HL-60/S4 treated with retinoic acid at 250 ng/mL for 4 days and 3 days (cell line): ENCODE measurements around the gene MITF.

Experiments used
- in situ Hi-C: fragments of 300-500 bp; cut with MboI; formaldehyde crosslinking; loops from 2 replicates; pipeline ENCODE4 v1.7.0; 2022; ENCODE audit warnings: low sequenced_read_pairs

MITF gene, protein sequence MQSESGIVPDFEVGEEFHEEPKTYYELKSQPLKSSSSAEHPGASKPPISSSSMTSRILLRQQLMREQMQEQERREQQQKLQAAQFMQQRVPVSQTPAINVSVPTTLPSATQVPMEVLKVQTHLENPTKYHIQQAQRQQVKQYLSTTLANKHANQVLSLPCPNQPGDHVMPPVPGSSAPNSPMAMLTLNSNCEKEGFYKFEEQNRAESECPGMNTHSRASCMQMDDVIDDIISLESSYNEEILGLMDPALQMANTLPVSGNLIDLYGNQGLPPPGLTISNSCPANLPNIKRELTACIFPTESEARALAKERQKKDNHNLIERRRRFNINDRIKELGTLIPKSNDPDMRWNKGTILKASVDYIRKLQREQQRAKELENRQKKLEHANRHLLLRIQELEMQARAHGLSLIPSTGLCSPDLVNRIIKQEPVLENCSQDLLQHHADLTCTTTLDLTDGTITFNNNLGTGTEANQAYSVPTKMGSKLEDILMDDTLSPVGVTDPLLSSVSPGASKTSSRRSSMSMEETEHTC

DNA sequence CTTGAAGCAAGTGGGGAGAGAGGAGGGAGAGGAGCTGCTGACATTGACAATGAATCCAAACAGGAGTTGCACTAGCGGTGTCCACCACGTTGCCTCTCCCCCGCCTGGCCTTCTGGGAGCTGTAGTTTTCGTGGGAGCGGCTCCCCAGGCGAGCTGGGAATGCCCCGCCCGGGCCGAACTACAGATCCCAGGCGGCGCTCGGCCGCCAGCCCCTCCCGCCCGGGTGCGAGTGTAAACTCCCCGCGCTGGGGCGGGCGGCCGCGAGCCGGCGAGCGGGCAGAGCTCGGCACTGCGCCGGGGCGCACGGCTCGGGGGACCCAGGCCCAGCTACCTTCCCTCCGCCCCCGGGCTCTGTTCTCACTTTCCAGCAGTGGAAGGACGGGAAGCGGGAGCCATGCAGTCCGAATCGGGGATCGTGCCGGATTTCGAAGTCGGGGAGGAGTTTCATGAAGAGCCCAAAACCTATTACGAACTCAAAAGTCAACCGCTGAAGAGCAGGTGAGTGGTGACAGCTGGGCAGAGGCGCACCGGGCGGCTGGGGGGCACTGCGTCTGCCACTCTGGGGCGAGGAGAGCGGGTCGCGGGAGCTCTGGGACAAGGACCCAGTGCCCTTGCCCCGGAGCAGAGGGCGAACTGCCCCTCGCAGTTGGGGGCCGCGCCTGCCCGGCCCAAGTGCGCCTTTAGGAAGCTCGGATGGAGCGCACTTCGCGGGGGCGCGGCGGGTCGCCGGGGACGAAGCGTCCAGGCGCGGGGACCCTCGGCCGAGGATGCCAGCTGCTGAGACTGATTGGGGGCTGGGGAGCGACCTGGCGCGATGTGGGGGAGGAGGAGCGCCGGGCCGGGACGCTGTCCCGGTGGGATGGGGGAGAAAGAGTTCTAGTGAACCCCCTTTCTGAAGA is at the start of gene MITF:
MITF (plus strand) TSS at position 261 of the 899 bp plus-strand sequence; CDS start at position 395, 134 bp downstream.
- in situ Hi-C loops, result no loop called here

DNA sequence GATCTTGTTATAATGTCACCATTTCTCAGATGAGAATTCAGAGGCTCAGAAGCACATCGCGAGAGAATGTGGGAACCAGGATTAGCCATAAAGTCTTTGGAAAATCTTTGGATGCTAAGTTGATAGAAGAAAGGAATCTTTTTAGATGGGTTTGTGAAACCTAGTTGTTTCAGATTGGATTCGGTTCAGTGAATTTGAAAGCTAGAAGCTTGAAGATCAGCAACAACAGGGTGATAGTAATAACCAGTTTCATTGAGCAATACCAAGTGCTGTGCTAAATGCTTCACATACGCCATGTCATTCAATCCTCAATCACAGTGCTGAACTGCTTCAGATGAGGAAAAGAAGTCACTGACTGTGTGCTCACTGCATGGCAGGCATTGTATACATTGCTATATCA is 47.4 kb upstream of the MITF start:
- in situ Hi-C loops, result no loop called here

DNA sequence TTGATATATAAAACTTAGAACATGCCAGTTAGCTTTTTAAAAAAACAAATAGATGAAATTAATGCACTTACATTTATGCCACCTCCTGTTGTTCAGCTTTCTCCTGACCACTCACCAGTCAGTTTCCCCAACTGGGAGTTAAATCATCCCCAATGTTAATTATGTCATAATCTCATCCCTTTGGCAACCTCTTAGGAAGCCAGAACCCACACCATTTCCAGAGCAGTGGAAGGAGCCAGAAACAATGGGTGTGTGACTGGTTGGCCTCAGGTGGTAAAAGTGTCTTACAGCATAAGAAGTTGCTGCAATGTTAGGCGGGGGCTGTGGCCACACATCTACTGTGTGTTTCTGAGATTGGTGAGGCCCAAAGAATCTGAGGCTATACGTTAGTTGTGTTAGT is 46.5 kb upstream of the MITF start:
- in situ Hi-C loops, result no loop called here

DNA sequence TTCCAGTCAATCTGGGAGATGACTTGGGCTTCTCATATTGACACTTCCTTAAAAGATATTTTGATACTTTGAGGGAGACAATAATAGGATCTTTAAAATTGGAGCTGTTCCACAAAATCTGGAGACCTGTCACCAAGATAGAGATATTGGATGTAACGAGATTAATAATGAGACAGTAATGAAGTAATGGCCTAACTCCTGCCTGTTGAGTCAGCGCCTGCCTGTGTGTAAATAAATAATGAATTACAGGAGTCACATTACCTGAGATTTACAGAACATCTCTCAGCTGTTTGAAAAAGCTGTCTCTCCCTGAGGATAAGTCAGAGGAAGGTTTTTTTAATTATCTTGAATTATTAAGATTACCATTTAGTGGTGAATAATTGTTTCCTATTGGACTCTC is 43.8 kb upstream of the MITF start:
- in situ Hi-C loops, result no loop called here

DNA sequence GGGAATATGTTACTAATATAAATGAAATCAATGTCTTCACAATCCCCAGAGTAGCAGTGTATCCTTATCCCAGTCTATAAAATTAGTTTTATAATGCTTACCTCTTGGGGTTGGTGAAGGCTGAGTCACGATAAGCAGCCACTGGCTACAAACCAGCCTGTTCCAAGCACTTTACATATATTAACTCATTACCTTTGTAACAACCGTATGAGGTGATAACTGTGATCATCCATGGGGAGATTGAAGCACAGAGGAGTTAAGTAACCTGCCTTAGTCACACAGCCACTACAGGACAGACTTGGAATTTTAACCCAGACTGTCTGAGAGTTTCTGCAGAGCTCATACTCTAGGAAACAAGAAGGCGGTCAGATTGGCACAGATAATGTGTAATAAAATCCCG is 43.3 kb upstream of the MITF start:
- in situ Hi-C loops, result no loop called here

DNA sequence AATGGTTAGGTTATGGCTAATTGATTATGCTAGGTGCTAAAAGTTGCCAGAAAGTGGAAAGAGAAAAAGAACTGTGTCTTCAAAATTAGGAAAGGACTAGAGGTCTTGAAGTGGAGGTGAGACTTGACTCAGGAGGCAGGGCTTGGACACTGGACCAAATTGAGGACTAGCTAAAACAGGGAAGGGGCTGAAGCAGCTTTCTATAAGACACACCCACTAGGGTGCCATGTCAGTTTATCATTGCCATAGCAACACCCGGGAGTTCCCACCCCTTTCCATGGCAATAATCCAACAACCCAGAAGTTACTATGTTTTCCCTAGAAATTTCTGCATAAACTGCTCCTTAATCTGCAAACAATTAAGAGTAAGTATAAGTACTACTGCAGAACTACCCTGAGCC is 42.9 kb upstream of the MITF start:
- in situ Hi-C loops, result no loop called here

DNA sequence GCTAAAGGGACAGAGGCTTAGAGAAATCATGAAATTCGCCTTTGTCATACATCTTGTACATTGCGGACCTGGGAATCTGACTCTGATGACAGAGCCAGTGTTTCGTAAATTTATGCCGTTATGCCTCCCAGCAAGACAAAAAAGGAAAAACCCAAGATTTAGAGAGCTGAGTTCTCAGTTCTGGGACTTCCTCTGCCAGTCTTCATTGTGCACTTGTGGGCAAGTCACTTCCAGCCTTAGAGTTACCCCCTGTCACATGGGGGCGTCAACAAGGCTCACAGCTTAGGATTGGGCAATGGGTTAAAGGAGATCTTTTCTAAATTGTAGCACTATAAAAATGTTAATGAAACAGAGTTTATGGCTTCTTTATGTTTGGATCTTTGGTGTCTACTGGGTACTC is 41.9 kb upstream of the MITF start:
- in situ Hi-C loops, result no loop called here

DNA sequence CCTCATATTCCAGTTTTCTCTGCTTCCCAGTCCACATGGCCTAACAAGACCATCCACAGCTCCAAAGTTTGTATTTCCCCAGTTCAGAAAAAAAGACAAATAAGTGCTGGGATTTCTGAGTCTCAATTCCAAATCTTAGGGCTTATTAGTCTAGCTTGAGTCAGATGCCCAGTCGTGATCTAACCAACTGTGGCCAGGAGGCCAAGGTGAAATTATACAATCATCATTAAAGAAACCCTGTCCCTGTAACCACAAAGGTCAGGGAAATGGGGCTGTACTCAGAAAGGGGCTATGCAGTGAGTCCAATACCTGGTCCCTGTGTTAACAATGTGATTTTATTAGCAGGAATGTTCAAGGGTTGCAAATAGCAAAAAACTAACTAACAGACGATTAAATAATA is 40.5 kb upstream of the MITF start:
- in situ Hi-C loops, result no loop called here

DNA sequence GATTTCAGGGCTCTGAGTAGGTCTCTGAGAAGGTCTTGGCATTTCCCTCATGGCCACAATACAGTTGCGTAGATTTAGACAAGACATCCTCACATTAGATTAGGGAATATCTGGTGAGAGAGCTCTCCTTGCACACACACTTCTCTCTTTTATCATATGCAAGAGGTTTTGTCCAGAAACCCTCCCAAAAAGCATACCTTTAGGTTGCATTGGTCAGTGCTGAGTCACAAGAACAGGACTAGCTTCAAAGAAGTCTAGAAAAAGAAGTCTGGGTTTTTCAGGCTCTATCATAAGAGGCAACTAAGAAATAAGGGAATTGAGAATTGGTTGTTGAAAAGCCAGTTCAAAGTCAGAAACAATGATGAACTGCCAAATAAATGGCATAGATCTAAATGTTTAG is 40.1 kb upstream of the MITF start:
- in situ Hi-C loops, result no loop called here

DNA sequence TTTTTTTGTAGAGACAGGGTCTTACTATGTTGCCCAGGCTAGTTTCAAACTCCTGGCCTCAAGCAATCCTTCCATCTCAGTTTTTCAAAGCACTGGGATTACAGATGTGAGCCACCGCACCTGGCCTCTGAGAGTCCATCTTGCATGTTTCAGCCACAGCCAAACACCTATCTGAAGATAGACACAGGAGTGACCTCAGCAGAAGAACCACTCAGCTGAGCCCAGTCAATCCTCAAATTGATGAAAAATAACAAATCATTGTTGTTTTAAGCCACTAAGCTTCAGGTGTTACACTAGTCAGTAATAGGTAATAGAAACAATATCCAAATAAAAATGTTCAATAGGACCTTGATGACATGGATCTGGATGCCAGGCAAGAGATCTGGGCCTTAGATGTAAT is 38.3 kb upstream of the MITF start:
- in situ Hi-C loops, result no loop called here

DNA sequence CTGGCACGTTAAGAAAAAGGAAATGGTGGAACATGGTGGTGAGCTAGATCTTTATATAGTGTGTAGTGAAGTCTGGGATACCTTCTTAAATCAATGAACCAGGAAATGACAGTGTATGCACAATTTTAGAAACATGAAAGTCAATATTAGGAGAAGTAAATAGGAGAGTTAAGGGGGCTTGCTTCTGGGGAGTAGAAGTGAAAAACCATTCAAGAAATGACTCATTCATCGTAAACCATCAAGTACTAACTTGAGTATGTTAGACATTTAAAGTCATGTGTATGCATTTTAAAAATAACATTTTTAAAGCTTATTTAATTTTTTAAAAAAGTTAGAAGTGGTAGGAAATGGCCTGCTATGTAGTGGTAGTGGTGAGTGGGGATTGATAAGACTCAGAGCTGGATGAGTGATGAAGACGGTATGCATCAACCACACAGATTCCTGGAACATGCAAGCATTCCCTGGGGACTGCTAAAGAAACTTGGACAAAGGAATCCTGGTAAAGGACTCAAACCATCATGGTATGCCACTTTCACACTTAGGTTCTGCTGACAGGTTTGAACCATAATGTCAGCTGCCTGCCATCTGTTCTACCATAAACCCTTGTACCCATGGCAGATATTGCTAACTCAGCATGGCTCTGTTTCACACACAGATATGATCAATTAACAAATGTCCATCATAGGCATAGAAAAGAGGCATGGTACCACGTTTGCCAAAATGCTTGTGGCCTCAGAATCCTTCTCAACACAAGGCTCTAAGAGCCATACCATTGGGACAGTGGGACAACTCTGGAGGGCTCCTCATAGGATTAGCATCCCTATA is 28.9 kb upstream of the MITF start:
- in situ Hi-C loops, result no loop called here

DNA sequence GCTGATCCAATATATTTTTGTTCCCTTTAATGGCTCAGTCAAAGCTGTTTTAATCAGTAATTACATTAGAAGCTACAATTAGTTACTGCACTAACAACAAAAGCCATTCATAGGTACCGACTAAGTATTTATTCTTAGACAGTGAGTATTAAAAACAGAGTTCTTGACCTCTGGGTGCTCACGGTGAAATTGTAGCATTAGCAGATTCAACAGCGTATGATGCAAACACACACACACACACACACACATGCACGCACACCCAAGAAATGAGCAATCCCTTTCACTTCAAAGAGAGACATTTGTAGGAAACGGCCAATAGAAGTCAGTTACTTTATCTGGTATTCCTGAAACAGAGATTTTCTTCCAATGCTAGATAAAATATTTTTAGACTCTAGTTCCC is 27.0 kb upstream of the MITF start:
- in situ Hi-C loops, result no loop called here

DNA sequence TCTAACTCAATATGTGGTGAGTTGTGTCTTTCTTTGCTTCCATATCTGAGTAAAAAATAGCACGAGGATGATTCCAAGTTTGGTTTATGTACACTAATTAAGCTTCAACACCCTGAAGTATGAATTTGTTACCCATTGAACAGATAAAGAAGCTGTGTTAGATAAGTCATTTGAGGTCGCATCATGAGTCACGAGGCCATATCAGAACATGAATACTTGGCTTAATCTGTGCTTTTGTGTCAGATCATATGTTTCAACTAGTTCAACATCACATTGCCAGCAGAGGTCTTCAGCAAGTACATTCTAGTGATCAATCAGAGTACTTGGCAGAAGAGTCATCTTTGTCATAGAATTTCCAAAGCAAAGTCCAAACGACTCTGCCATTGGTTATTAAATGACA is 26.3 kb upstream of the MITF start:
- in situ Hi-C loops, result no loop called here

DNA sequence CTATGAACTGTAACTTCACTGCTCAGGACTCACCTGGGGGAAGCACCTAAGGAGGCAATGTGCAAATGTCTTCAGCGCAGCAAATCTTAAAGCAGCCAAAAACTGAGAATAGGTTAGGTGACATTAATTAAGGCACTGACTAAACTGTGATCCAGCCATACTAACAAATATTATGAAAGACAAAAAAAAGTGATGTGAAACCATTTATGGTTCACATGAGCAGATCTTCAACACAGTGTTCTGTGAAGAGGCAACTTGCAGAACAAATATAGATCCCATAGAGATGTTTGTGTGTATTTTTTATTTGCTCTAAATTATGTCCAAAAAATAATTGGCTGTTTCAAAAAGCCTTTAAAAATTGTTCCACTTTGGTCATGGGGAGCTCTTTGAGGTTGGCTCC is 24.1 kb upstream of the MITF start:
- in situ Hi-C loops, result no loop called here

DNA sequence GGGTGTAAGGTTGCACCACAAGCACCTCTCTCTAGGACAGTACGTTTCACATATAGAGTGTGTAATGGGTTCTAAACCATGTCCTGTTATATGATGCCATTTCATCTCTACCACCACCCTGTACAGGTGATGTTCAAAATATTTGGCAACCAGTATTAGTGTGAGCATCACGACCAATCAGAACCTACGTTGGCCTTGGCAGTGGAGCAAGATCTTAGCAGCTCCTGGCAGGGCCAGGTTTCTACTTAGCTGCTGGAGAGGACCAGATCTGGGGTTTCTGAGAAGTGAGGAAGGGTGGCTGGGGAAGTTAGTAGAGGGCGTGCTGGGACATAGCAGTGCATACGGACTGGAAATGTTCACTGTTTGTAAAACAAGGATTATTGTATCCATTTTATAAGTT is 23.1 kb upstream of the MITF start:
- in situ Hi-C loops, result no loop called here

DNA sequence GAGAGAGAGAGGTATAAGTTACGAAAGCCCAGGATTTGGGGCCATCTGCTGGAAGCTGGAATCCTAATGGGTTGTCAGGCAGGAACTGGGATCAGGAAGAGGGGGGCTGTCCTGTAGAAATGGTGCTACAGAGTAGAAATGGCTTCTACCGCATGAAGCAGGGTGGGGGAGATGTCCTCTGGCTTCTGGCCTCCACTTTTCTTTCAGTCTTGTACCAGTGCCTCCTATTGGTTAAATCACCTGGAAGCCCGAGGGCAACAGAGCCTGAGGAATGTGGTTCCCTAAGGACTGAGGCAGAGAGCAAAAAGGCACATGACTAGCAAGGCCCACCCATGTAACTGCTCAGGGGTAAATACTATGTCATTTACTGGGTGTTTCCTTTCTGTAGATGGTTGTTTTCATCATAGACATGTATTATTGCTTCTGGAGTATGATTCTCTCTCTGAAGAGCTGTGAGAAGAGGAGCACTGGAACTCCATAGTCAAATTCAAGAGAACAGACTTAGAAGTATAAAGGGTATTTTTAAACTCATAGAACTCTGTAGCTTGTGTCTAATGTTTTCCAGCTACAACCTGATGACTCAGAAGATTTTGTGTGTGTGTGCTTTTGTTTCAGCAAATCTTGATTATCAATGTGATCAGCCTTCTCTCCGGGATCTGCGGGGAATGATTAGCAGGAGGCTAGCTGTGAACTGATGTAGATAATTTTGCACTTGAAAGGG is 20.2 kb upstream of the MITF start:
- in situ Hi-C loops, result no loop called here

DNA sequence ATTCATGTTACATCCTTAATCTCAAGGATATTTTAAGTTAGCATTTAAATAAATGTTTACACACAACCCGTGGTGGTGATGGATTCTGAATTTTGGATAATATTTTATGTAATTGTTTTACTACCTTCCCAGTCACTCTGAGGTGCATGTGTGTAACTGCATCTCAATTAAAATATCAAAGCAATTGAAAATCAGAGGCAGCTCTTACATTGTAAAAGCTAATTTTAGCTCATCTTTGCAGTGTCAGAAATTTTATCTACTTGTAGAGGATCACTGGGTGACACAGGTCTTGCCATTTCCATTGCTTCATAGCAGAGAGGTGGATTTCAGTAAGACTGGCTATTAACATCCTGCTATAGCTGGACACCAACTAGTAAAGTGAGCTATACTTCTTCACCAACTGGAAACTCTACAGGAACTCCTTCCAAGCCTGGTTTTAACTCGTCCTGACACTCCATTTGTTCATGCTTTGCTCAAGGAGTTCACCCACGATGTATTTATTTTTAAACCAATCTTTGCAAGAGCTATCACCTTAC is 19.6 kb upstream of the MITF start:
- in situ Hi-C loops, result no loop called here

DNA sequence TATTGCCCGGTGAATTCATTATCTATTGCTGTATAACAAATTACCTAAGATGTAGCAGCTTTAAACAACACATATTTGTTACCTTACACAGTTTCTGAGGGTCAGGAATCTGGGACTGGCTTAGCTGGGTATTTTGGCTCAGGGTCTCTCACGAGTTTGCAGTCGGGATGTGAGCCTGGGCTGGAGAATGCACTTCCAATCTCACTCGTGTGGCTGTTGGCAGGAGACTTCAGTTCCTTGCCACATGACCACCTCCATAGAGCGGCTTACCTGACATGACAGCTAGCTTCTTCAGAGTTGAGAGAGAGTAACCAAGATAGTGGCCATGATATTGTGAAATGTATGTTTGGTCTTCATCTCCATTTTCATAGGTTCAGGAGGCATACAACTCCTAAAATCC is 18.4 kb upstream of the MITF start:
- in situ Hi-C loops, result no loop called here

DNA sequence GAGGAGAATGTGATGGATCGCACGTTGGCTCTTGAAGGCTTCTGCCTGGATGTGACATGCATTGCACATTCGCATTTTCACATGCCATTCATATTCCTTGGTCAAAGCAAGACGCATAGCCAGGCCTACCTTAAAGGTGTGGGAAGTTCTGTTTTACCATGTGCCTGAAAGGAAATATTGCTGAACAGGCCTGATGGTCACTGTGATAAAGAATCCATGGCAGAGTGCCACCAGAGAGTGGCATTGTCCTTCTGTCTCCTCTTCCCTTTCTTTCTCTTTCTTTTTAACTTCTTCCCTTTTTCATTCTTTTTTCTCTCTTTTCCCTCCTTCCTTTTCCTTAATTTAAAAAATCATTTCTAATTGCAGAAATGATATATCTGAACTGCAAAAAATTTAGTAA is 15.9 kb upstream of the MITF start:
- in situ Hi-C loops, result no loop called here
